Measurements from ENCODE around the gene CFAP100. TPM values are rescaled to one million over a fixed set of nuclear protein-coding genes. Genes with fewer than 3 reads are reported as not detected.
A peak's percentile ranks its signal among the peaks of the same experiment; 100 is the strongest.

CFAP100 gene
- total and polyA plus RNA-seq, 9 of the 15 experiments (the other 6 are each of a cell fraction or from before 2014, with no cell fraction given): not detected

- peak; percentile 32 to 60 (median 53); a peak in 5 of 6 replicates for TF ChIP-seq CTCF (IDR thresholded peaks at IDR 0.05 in 2 of 3, conservative IDR thresholded peaks at IDR 0.05 in 1 of 3; ENCODE audit: insufficient read depth in 2 of 3, low read depth in 1 of 3, low read length in 3 of 3)
- peak; percentile 68 for TF ChIP-seq CXXC5 (CRISPR knock-in tag; IDR thresholded peaks at IDR 0.05)
- peak; percentile 68 for TF ChIP-seq VEZF1 (CRISPR knock-in tag; IDR thresholded peaks at IDR 0.05)
- peak; percentile 25; the same call in 1 of the 2 replicates for TF ChIP-seq CREB1 (IDR thresholded peaks at IDR 0.05)
- TF ChIP-seq CREB1 (CRISPR knock-in tag; IDR thresholded peaks at IDR 0.05): no peak; the same call in 1 of the 2 replicates
- TF ChIP-seq RFX1 (IDR thresholded peaks at IDR 0.05): no peak
- peak; percentile 55 for TF ChIP-seq HMGN3 (IDR thresholded peaks at IDR 0.05; ENCODE audit: borderline replicate concordance, extremely low read depth, insufficient read length, low read depth, low read length)
- TF ChIP-seq ZFX (CRISPR knock-in tag; IDR thresholded peaks at IDR 0.05): peak; percentile 20; the same call in 1 of the 2 replicates
- TF ChIP-seq CHD1 (IDR thresholded peaks at IDR 0.05; ENCODE audit: low read length): peak; percentile 91
- TF ChIP-seq RBBP5 (IDR thresholded peaks at IDR 0.05; ENCODE audit: borderline replicate concordance, insufficient read depth, low read length, poor library complexity, severe bottlenecking): peak; percentile 4
- peak; percentile 55; the same call in 1 of the 2 replicates for TF ChIP-seq CTBP1 (IDR thresholded peaks at IDR 0.05; ENCODE audit: borderline replicate concordance)
- TF ChIP-seq CREM (IDR thresholded peaks at IDR 0.05; ENCODE audit: low read depth): peak; percentile 75
- peak; percentile 53 for TF ChIP-seq TBP (optimal IDR thresholded peaks at IDR 0.05; ENCODE audit: low read depth, low read length)
- TF ChIP-seq GABPB2 (CRISPR knock-in tag; conservative IDR thresholded peaks at IDR 0.05): no peak
- TF ChIP-seq HCFC1 (IDR thresholded peaks at IDR 0.05; ENCODE audit: low read depth, low read length): no peak; the same call in 1 of the 2 replicates
These were observed 80.9 kb downstream of the CFAP100 start, which contains the start of gene ZXDC (continued) for GRCh38 chr3:126475413-126476114.

Data from K562 (cell line).